ENCODE results near the gene ARHGEF4.

Gene ARHGEF4

GRCh38 chr2:130836501-130837174 lies at the start of gene ARHGEF4:
Gene ARHGEF4 (plus strand): TSS chr2:130836914. CDS start chr2:130836954, 40 bp downstream.
- DNase-seq (ENCODE audit: low spot score), result no peak

GRCh38 chr2:130787841-130788240 lies 48.9 kb upstream of the ARHGEF4 start:
- DNase-seq (ENCODE audit: low spot score), result no peak

- no peak for DNase-seq (ENCODE audit: low spot score)
These were observed 46.4 kb upstream of the ARHGEF4 start for GRCh38 chr2:130790312-130790711.

GRCh38 chr2:130790804-130791616 lies 45.7 kb upstream of the ARHGEF4 start:
- no peak for DNase-seq (ENCODE audit: low spot score)

- no peak for DNase-seq (ENCODE audit: low spot score)
These were observed 45.1 kb upstream of the ARHGEF4 start for GRCh38 chr2:130791617-130791939.

GRCh38 chr2:130795431-130795830 lies 41.3 kb upstream of the ARHGEF4 start:
- no peak for DNase-seq (ENCODE audit: low spot score)

GRCh38 chr2:130796290-130796689 lies 40.4 kb upstream of the ARHGEF4 start:
- no peak for DNase-seq (ENCODE audit: low spot score)

GRCh38 chr2:130797493-130798435 lies 39.0 kb upstream of the ARHGEF4 start:
- DNase-seq (ENCODE audit: low spot score), result peak; percentile 91

GRCh38 chr2:130798472-130799218 lies 38.1 kb upstream of the ARHGEF4 start:
- DNase-seq (ENCODE audit: low spot score), result no peak

- no peak for DNase-seq (ENCODE audit: low spot score)
These were observed 37.4 kb upstream of the ARHGEF4 start for GRCh38 chr2:130799295-130799694.

- DNase-seq (ENCODE audit: low spot score), result no peak
These were observed 31.1 kb upstream of the ARHGEF4 start for GRCh38 chr2:130805613-130806012.

GRCh38 chr2:130806370-130806769 lies 30.3 kb upstream of the ARHGEF4 start:
- no peak for DNase-seq (ENCODE audit: low spot score)

- no peak for DNase-seq (ENCODE audit: low spot score)
These were observed 28.9 kb upstream of the ARHGEF4 start for GRCh38 chr2:130807659-130808385.

GRCh38 chr2:130808482-130809268 lies 28.0 kb upstream of the ARHGEF4 start:
- DNase-seq (ENCODE audit: low spot score), result no peak

GRCh38 chr2:130810490-130810889 lies 26.2 kb upstream of the ARHGEF4 start:
- DNase-seq (ENCODE audit: low spot score), result no peak

GRCh38 chr2:130813722-130814121 lies 23.0 kb upstream of the ARHGEF4 start:
- no peak for DNase-seq (ENCODE audit: low spot score)

- DNase-seq (ENCODE audit: low spot score), result no peak
These were observed 21.6 kb upstream of the ARHGEF4 start for GRCh38 chr2:130814931-130815680.

GRCh38 chr2:130818809-130819208 lies 17.9 kb upstream of the ARHGEF4 start:
- no peak for DNase-seq (ENCODE audit: low spot score)

GRCh38 chr2:130819226-130819607 lies 17.5 kb upstream of the ARHGEF4 start:
- no peak for DNase-seq (ENCODE audit: low spot score)

All from CD4-positive, alpha-beta T cell treated with Interleukin-6 at 100 ng/mL for 8 hours (primary cell).